GM21390 (cell line): ENCODE results near the gene ZNF280B.

ENCODE experiments used
- ATAC-seq: cut with Tn5 transposase; IDR thresholded peaks from one replicate; pipeline ENCODE4 v1.9.1; 2021; ENCODE audit not compliant: unreplicated experiment

ZNF280B gene

GRCh38 chr22:22508274-22509176, at the start of gene ZNF280B:
Gene ZNF280B, minus strand, starts transcription at chr22:22508742. Its CDS starts 19,344 bp downstream, at chr22:22489398.
- peak; percentile 69 for ATAC-seq

GRCh38 chr22:22556995-22557925, 48.7 kb upstream of the ZNF280B start:
- ATAC-seq: no peak

GRCh38 chr22:22556578-22556977, 48.0 kb upstream of the ZNF280B start:
- ATAC-seq: no peak

- ATAC-seq: no peak
Observed at GRCh38 chr22:22555596-22555995, 47.1 kb upstream of the ZNF280B start.

GRCh38 chr22:22554587-22555284, 46.2 kb upstream of the ZNF280B start:
- ATAC-seq: no peak

- no peak for ATAC-seq
Observed at GRCh38 chr22:22553735-22554586, 45.4 kb upstream of the ZNF280B start.

- ATAC-seq: no peak
Observed at GRCh38 chr22:22553141-22553540, 44.6 kb upstream of the ZNF280B start.

- no peak for ATAC-seq
Observed at GRCh38 chr22:22552630-22553029, 44.1 kb upstream of the ZNF280B start.

- ATAC-seq: no peak
Observed at GRCh38 chr22:22550789-22551434, 42.4 kb upstream of the ZNF280B start.

- no peak for ATAC-seq
Observed at GRCh38 chr22:22548910-22549309, 40.4 kb upstream of the ZNF280B start.

GRCh38 chr22:22548317-22548716, 39.8 kb upstream of the ZNF280B start:
- ATAC-seq: no peak

GRCh38 chr22:22547692-22548300, 39.3 kb upstream of the ZNF280B start:
- no peak for ATAC-seq

GRCh38 chr22:22547226-22547625, 38.7 kb upstream of the ZNF280B start:
- no peak for ATAC-seq

- no peak for ATAC-seq
Observed at GRCh38 chr22:22546490-22546889, 37.9 kb upstream of the ZNF280B start.

GRCh38 chr22:22545084-22545483, 36.5 kb upstream of the ZNF280B start:
- ATAC-seq: no peak

GRCh38 chr22:22538226-22538989, 29.9 kb upstream of the ZNF280B start:
- no peak for ATAC-seq

GRCh38 chr22:22536916-22537315, 28.4 kb upstream of the ZNF280B start:
- ATAC-seq: no peak

GRCh38 chr22:22536515-22536914, 28.0 kb upstream of the ZNF280B start:
- ATAC-seq: no peak
